ENCODE measurements around the gene PHF5A.

Gene PHF5A

DNA sequence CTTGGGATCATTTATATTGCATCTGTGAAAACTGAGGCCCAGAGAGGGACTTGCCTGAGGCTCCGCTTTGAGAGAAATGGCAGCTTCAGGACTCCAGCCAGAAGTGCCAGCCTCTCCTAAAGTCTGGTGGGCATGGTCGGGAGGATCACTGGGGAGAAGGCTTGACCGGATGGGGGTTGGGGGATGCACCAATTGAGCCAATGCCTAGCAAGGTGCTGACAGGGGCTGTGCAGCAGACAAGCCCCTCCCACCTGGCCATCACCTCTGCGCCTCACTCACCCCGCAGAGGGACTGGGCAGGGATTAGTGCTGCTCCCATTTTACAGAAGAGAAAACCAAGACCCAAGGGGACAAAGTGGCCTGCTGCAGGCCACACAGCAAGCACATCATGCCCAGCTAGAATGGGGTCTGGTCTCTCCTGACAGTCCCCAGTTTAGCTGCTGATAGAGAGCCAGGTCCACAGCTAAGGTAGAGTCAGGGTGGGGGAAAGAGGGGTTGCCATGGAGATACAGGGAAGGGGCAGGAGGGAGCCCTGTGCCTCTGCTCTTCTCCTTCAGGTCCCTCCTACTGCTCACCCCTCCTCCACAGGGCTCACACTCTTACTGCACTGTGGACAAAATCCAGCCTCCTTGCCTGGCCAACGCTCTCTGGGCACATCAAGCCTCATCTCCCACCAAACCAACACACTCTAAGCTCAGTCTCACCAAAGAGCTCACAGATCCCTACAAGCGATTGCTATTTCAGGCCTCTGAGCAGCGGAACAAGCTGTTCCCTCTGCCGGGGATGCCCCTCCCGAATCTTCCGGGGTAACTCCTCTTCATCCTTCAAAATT is 57.3 kb downstream of the PHF5A start:
- DNase-seq, result no peak

DNA sequence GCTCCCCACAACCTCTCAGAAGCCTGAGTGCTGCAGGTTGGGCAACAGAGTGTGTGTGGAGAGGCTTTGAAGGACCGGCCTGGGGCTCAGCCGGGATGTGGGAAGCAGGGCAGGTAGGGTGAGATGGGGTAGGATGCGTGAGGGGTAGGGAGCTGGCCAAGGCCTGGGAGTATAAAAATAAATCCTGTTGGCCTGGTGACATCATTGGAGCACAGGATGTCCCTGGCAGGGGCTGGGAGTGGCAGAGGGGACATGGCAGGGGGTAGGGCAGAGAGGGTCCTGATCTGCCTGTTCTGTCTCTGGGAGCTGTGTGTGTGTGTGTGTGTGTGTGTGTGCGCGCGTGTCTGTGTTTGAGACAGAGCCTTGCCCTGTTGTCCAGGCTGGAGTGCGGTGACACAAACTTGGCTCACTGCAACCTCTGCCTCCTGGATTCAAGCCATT is 58.2 kb downstream of the PHF5A start:
- no peak for DNase-seq
